ENCODE results near the gene FOXJ2. TPM values are rescaled to one million over a fixed set of nuclear protein-coding genes. Genes with fewer than 3 reads are reported as not detected.
"Not testable (repeated sequence)": the region's sequence is repeated elsewhere in the genome, so short reads cannot be mapped to it uniquely, and the experiment has no call there.

FOXJ2 gene
- total and polyA plus RNA-seq, 2 donors (not counting 1 experiment from before 2014, with no cell fraction given), result 8.3 TPM

DNA sequence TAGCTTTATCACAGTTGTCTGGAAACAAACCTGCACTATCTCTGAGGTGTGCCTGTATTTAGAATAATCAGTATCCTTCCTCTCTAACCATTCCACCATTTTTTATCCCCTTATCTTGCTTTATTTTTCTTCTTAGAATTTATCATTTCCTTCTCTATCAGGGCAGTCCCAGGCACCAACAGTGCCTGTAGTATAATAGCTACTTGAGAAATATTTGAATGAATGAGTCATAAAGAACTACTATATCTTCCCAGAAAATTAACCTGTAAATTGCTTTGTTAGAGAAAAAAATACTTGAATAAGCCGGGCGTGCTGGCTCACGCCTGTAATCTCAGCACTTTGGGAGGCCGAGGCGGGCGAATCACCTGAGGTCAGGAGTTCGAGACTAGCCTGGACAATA lies 21.2 kb upstream of the FOXJ2 start:
- H3K4me2 ChIP-seq (ENCODE audit: extremely low read depth, insufficient read depth, low read length), result no peak overlapping the region
- no peak overlapping the region for H3K9ac ChIP-seq (ENCODE audit: insufficient read depth, low read length)
- no peaks in the 10 kb centered on the region for H3K27me3 ChIP-seq (ENCODE audit: control insufficient read depth, insufficient read depth, low read length)
- no peak overlapping the region for H3K4me3 ChIP-seq (replicated peaks in 1 of 4; ENCODE audit: control extremely low read depth in 1 of 4, insufficient read depth in 1 of 4, low read depth in 3 of 4, low read length in 4 of 4)
- no peaks in the 10 kb centered on the region for H3K79me2 ChIP-seq (ENCODE audit: control insufficient read depth, insufficient read depth, low read length)
- H3K9me3 ChIP-seq (ENCODE audit: control insufficient read depth, insufficient read depth, low read depth, low read length), result no peaks in the 10 kb centered on the region
- H3K36me3 ChIP-seq (ENCODE audit: control insufficient read depth, insufficient read depth, low read length), result no peaks in the 10 kb centered on the region
- no peak overlapping the region for H2AFZ ChIP-seq (ENCODE audit: low read length)
- no peak overlapping the region for H3K27ac ChIP-seq (ENCODE audit: insufficient read depth, low read length)
- no peak for TF ChIP-seq EZH2 (IDR thresholded peaks at IDR 0.05; ENCODE audit: low read length, missing control alignments)
- TF ChIP-seq, protein P1, sequence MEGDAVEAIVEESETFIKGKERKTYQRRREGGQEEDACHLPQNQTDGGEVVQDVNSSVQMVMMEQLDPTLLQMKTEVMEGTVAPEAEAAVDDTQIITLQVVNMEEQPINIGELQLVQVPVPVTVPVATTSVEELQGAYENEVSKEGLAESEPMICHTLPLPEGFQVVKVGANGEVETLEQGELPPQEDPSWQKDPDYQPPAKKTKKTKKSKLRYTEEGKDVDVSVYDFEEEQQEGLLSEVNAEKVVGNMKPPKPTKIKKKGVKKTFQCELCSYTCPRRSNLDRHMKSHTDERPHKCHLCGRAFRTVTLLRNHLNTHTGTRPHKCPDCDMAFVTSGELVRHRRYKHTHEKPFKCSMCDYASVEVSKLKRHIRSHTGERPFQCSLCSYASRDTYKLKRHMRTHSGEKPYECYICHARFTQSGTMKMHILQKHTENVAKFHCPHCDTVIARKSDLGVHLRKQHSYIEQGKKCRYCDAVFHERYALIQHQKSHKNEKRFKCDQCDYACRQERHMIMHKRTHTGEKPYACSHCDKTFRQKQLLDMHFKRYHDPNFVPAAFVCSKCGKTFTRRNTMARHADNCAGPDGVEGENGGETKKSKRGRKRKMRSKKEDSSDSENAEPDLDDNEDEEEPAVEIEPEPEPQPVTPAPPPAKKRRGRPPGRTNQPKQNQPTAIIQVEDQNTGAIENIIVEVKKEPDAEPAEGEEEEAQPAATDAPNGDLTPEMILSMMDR (conservative IDR thresholded peaks at IDR 0.05 in 1 of 2, IDR thresholded peaks at IDR 0.05 in 1 of 2; ENCODE audit: low read depth in 1 of 2, low read length in 2 of 2), result no peak
- no peaks in the 10 kb centered on the region for H3K4me1 ChIP-seq (ENCODE audit: control insufficient read depth, extremely low read depth, insufficient read depth, low read length)
- peak in 1 of 2 donors; percentile 59 for DNase-seq (ENCODE audit: low read depth in 2 of 2)
- no peaks in the 10 kb centered on the region for H4K20me1 ChIP-seq (ENCODE audit: control insufficient read depth, extremely low read depth, insufficient read depth, low read length)

DNA sequence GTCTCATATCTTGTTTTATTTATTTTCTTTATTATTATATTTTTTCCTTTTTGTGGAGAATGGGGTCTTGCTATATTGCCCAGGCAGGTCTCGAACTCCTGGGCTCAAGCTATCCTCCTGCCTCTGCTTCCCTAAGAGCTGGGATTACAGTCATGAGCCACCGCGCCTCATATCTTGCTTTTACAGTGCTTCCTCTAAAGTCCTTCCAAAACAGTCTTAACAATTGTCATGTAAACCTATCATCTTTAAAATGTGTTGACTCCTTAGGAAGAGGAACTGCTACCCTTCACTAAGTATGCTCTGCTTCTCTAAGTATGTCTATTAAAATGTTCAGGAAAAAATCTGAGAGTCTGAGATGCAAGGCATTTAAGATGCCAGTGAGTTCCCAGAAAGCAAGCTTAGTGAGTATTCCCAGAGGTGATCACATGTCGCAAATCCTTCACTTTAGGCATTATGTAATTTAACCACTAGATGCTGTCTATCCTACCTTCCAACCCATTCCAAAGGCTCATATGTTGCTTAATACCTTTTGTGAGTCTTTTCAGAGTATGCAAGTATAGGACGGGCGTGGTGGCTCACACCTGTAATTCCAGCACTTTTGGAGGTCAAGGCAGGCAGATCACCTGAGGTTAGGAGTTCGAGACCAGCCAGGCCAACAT lies 19.7 kb upstream of the FOXJ2 start:
- no peak overlapping the region for H3K9ac ChIP-seq (ENCODE audit: insufficient read depth, low read length)
- no peak for DNase-seq (ENCODE audit: low read depth in 2 of 2)

DNA sequence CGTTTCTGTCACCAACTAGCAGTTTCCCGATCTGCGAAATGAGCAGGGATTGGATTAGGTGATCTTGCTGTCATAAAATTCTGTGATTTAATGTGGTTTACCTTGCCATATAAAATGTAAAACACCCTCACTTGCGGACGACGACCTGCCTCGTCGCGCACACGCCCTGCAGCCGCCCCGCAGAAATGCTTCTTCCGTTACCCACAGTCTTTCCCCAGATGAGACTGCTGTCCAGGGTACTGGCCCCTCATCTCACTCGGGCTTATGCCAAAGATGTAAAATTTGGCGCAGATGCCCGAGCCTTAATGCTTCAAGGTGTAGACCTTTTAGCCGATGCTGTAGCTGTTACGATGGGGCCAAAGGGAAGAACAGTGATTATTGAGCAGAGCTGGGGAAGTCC lies 17.7 kb upstream of the FOXJ2 start:
- Histone ChIP-seq H3K27me3 (ENCODE audit: control insufficient read depth, insufficient read depth, low read length) (peaks cover 8% of the 10 kb centered on the region), H3K36me3 (ENCODE audit: control insufficient read depth, insufficient read depth, low read length) (no peaks in the 10 kb centered on the region), H2AFZ (ENCODE audit: low read length) (no peak overlapping the region), H3K27ac (ENCODE audit: insufficient read depth, low read length) (no peak overlapping the region), H3K79me2 (ENCODE audit: control insufficient read depth, insufficient read depth, low read length) (no peaks in the 10 kb centered on the region), H4K20me1 (ENCODE audit: control insufficient read depth, extremely low read depth, insufficient read depth, low read length) (no peaks in the 10 kb centered on the region), H3K9me3 (ENCODE audit: control insufficient read depth, insufficient read depth, low read depth, low read length) (no peaks in the 10 kb centered on the region), H3K4me2 (ENCODE audit: extremely low read depth, insufficient read depth, low read length) (no peak overlapping the region), H3K4me1 (ENCODE audit: control insufficient read depth, extremely low read depth, insufficient read depth, low read length) (no peaks in the 10 kb centered on the region), H3K4me3 (replicated peaks in 1 of 4; ENCODE audit: control extremely low read depth in 1 of 4, insufficient read depth in 1 of 4, low read depth in 3 of 4, low read length in 4 of 4) (no peak overlapping the region), H3K9ac (ENCODE audit: insufficient read depth, low read length) (no peak overlapping the region)
- TF ChIP-seq, protein P1 (conservative IDR thresholded peaks at IDR 0.05 in 1 of 2, IDR thresholded peaks at IDR 0.05 in 1 of 2; ENCODE audit: low read depth in 1 of 2, low read length in 2 of 2), result no peak
- no peak for TF ChIP-seq EZH2 (IDR thresholded peaks at IDR 0.05; ENCODE audit: low read length, missing control alignments)
- no peak for DNase-seq (ENCODE audit: low read depth in 2 of 2)

More for the DNA sequence above, 19.7 kb upstream of the FOXJ2 start:
- Histone ChIP-seq H3K36me3 (ENCODE audit: control insufficient read depth, insufficient read depth, low read length) (no peaks in the 10 kb centered on the region), H4K20me1 (ENCODE audit: control insufficient read depth, extremely low read depth, insufficient read depth, low read length) (no peaks in the 10 kb centered on the region), H3K4me3 (replicated peaks in 1 of 4; ENCODE audit: control extremely low read depth in 1 of 4, insufficient read depth in 1 of 4, low read depth in 3 of 4, low read length in 4 of 4) (no peak overlapping the region), H3K4me2 (ENCODE audit: extremely low read depth, insufficient read depth, low read length) (no peak overlapping the region), H3K27ac (ENCODE audit: insufficient read depth, low read length) (no peak overlapping the region), H3K4me1 (ENCODE audit: control insufficient read depth, extremely low read depth, insufficient read depth, low read length) (no peaks in the 10 kb centered on the region), H3K79me2 (ENCODE audit: control insufficient read depth, insufficient read depth, low read length) (no peaks in the 10 kb centered on the region), H3K9me3 (ENCODE audit: control insufficient read depth, insufficient read depth, low read depth, low read length) (no peaks in the 10 kb centered on the region), H2AFZ (ENCODE audit: low read length) (no peak overlapping the region), H3K27me3 (ENCODE audit: control insufficient read depth, insufficient read depth, low read length) (peaks cover 2% of the 10 kb centered on the region)
- TF ChIP-seq EZH2 (IDR thresholded peaks at IDR 0.05; ENCODE audit: low read length, missing control alignments), result no peak
- TF ChIP-seq, protein P1 (conservative IDR thresholded peaks at IDR 0.05 in 1 of 2, IDR thresholded peaks at IDR 0.05 in 1 of 2; ENCODE audit: low read depth in 1 of 2, low read length in 2 of 2), result no peak

DNA sequence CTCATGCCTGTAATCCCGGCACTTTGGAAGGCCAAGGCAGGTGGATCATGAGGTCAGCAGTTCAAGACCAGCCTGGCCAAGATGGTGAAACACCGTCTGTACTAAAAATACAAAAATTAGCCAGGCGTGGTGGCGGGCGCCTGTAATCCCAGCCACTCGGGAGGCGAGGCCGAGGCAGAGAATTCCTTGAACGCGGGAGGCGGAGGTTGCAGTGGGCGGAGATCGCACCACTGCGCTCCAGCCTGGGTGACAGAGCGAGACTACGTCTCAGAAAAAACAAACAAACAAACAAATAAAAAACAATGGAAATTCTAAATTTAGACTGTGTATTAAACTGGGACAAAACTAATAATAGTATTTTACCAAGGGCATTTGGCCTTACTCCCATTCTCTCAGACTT lies 14.3 kb upstream of the FOXJ2 start:
- H3K9me3 ChIP-seq (ENCODE audit: control insufficient read depth, insufficient read depth, low read depth, low read length); H3K79me2 ChIP-seq (ENCODE audit: control insufficient read depth, insufficient read depth, low read length); H2AFZ ChIP-seq (ENCODE audit: low read length); H3K4me2 ChIP-seq (ENCODE audit: extremely low read depth, insufficient read depth, low read length); H3K4me1 ChIP-seq (ENCODE audit: control insufficient read depth, extremely low read depth, insufficient read depth, low read length); H3K9ac ChIP-seq (ENCODE audit: insufficient read depth, low read length); H4K20me1 ChIP-seq (ENCODE audit: control insufficient read depth, extremely low read depth, insufficient read depth, low read length); H3K27ac ChIP-seq (ENCODE audit: insufficient read depth, low read length); H3K36me3 ChIP-seq (ENCODE audit: control insufficient read depth, insufficient read depth, low read length); DNase-seq (ENCODE audit: low read depth in 2 of 2): not testable (repeated sequence)
- Histone ChIP-seq H3K4me3 (replicated peaks in 1 of 4; ENCODE audit: control extremely low read depth in 1 of 4, insufficient read depth in 1 of 4, low read depth in 3 of 4, low read length in 4 of 4) (peak overlapping the region in 1 of 4 experiments; percentile 49), H3K27me3 (ENCODE audit: control insufficient read depth, insufficient read depth, low read length) (peaks cover 11% of the 10 kb centered on the region)

All from fibroblast of lung (primary cell).